SK-N-SH (cell line): ENCODE measurements around the gene FGD4.
"Not testable (repeated sequence)": the region's sequence is repeated elsewhere in the genome, so short reads cannot be mapped to it uniquely, and the experiment has no call there.

ENCODE experiments used
- CHD2 ChIP-seq: fragments of 150-350 bp; IDR thresholded peaks from 2 replicates; pipeline ENCODE4 v1.6.1; 2018; ENCODE audit warnings: low read length; ENCODE audit not compliant: partially characterized antibody
- EP300 ChIP-seq, 2 experiments: IDR thresholded peaks; 2 replicates each; pipeline versions ENCODE4 v1.4.0 to v1.6.1; 2012; ENCODE audit warnings: borderline replicate concordance in 1 of 2, low read depth in 1 of 2, low read length in 1 of 2
- JUND ChIP-seq: IDR thresholded peaks from 2 replicates; pipeline ENCODE4 v1.4.0; 2012
- NRF1 ChIP-seq: IDR thresholded peaks from 2 replicates; pipeline ENCODE4 v1.6.1; 2012; ENCODE audit warnings: low read depth, mild to moderate bottlenecking, low read length
- POLR2AphosphoS5 ChIP-seq: IDR thresholded peaks from 2 replicates; pipeline ENCODE4 v1.6.1; 2012; ENCODE audit warnings: low read depth, low read length
- SMC3 ChIP-seq: IDR thresholded peaks from 2 replicates; pipeline ENCODE4 v1.6.1; 2012; ENCODE audit warnings: low read depth, low read length, improper control_type of control experiment

DNA sequence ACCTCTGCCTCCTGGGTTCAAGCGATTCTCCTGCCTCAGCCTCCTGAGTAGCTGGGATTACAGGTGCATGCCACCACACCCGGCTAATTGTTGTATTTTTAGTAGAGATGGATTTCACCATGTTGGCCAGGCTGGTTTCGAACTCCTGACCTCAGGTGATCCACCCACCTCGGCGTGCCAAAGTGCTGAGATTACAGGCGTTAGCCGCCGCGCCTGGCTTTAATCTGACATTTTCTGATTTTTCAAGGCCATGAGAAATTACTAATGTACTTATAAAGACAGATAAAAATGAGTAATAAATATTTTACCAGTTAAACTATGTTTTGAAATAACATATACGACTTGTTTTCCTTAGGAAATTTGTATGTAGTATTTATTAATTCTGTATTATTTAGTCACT is 134.1 kb downstream of the FGD4 start:
- TF ChIP-seq EP300 (IDR thresholded peaks at IDR 0.05; ENCODE audit: borderline replicate concordance in 1 of 2, low read depth in 1 of 2, low read length in 1 of 2); JUND; CHD2; NRF1; POLR2AphosphoS5; SMC3: not testable (repeated sequence)
